Peyer's patch (tissue), 4 donors: ENCODE measurements around the gene MAPT.

Experiments used
- CTCF ChIP-seq, 6 experiments: fragments of 450-650 bp in 4 of 6; fragments of 200-600 bp in 2 of 6; sonication (generic) in 1 of 6; IDR thresholded peaks; one replicate each; pipeline ENCODE4 v1.5.1; 2017 to 2019; ENCODE audit warnings: antibody characterized with exemption in 6 of 6, mild to moderate bottlenecking in 3 of 6, moderate library complexity in 1 of 6
- POLR2A ChIP-seq, 2 donors: fragments of 450-650 bp; IDR thresholded peaks; one replicate each; pipeline ENCODE4 v1.5.1; 2017; ENCODE audit warnings: antibody characterized with exemption in 2 of 2, mild to moderate bottlenecking in 2 of 2, moderate library complexity in 2 of 2

- no peak for TF ChIP-seq CTCF (IDR thresholded peaks at IDR 0.05)
- no peak for TF ChIP-seq POLR2A (IDR thresholded peaks at IDR 0.05)
Observed at GRCh38 chr17:45976391-45976754, 82.0 kb downstream of the MAPT start.
